Activated T-helper 17 cell treated with anti-CD3 and anti-CD28 coated beads, Interleukin-2, amount 50 U/mL, for 72 hours (primary cell): Measurements from ENCODE around the gene TSC22D4. TPM values are rescaled to one million over a fixed set of nuclear protein-coding genes. Genes with fewer than 3 reads are reported as not detected.
"Not testable (repeated sequence)": the region's sequence is repeated elsewhere in the genome, so short reads cannot be mapped to it uniquely, and the experiment has no call there.

Source experiments
- ATAC-seq: fragments of 150-1000 bp; cut with Tn5 transposase; replicated peaks from 2 replicates; pipeline ENCODE4 v1.10.0; 2021; ENCODE audit warnings: mild to moderate bottlenecking, moderate library complexity
- H3K27ac Mint-ChIP-seq: one replicate; pipeline ENCODE4 v1.8.0; 2022; ENCODE audit warnings: mixed read lengths
- H3K27me3 Mint-ChIP-seq: one replicate; pipeline ENCODE4 v1.8.0; 2022; ENCODE audit warnings: mixed read lengths
- H3K36me3 Mint-ChIP-seq: one replicate; pipeline ENCODE4 v1.8.0; 2022; ENCODE audit warnings: low read depth, mild to moderate bottlenecking, mixed read lengths
- H3K4me1 Mint-ChIP-seq: one replicate; pipeline ENCODE4 v1.8.0; 2022; ENCODE audit warnings: mixed read lengths
- H3K4me3 Mint-ChIP-seq: one replicate; pipeline ENCODE4 v1.8.0; 2022; ENCODE audit warnings: mild to moderate bottlenecking, mixed read lengths
- H3K9me3 Mint-ChIP-seq: one replicate; pipeline ENCODE4 v1.8.0; 2022; ENCODE audit warnings: mixed read lengths
- total RNA-seq, 2 donors: library from RNA; stranded (reverse); gene quantifications; one replicate each; pipeline ENCODE4 v1.2.3, GENCODE V29; 2022

Gene TSC22D4
- total RNA-seq, 2 donors from 2014 or later, result 88.5 to 163 TPM

DNA sequence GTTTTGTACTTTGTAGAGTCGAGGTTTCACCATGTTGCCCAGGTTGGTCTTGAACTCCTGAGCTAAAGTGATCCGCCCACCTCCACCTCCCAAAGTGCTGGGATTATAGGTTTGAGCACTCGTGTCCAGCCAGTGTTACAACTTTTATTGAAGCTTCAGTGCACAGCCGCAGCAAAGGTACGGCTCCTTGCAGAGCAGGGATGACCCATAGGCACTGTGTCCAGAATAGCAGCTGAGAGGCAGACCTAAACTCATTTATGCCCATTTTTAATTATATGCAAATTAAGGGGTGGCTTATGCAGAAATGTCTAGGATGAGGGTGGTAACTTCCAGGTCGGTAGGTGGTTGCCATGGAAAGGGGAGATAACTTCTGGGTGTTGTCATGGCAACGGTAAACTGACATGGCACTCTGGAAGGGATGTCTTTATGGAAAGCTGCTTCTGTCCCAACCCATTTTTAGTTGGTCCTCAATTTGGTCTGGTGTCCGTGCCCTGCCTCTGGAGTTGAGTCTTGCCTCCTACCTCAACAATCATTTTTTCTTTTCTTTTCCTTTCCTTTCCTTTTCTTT is 27.4 kb upstream of the TSC22D4 start:
- no peak overlapping the region for H3K4me3 Mint-ChIP-seq
- no peak overlapping the region for H3K27ac Mint-ChIP-seq
- ATAC-seq, result no peak
- H3K36me3 Mint-ChIP-seq, result no peaks in the 10 kb centered on the region
- no peaks in the 10 kb centered on the region for H3K4me1 Mint-ChIP-seq
- no peaks in the 10 kb centered on the region for H3K27me3 Mint-ChIP-seq
- H3K9me3 Mint-ChIP-seq, result no peaks in the 10 kb centered on the region

DNA sequence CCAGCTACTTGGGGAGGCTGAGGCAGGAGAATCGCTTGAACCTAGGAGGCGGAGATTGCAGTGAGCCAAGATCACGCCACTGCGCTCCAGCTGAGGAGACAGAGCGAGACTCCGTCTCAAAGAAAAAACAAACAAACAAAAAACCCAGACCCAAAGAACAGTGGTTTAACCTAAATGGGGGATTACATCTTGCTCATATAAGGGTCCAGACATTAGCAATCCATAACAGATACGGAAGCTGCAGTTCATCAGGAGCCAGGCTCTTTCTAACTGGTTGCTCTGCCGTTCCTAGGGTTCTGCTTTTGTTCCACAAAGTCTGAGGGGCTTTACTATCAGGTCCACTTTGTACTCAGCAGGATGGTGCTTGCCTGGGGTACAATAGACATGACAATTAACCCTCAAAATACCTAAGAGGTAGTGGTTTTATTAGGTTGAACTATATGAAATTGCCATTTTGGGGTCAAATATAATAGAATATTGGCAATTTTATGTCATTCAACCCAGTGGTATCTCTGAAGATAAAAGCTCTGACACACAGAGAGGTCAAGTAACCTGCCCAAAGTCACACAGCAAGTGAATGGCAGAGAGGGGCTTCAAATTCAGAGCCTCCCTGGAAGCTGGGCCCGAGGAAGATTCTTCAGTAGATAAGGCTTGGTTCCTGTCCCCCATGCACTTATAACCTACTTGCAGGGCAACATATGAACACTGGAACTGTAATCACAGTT is 26.0 kb upstream of the TSC22D4 start:
- no peak for ATAC-seq
- no peaks in the 10 kb centered on the region for H3K27me3 Mint-ChIP-seq
- H3K9me3 Mint-ChIP-seq, result no peaks in the 10 kb centered on the region
- H3K4me3 Mint-ChIP-seq, result no peak overlapping the region
- H3K36me3 Mint-ChIP-seq, result no peaks in the 10 kb centered on the region
- no peak overlapping the region for H3K27ac Mint-ChIP-seq
- H3K4me1 Mint-ChIP-seq, result no peaks in the 10 kb centered on the region

DNA sequence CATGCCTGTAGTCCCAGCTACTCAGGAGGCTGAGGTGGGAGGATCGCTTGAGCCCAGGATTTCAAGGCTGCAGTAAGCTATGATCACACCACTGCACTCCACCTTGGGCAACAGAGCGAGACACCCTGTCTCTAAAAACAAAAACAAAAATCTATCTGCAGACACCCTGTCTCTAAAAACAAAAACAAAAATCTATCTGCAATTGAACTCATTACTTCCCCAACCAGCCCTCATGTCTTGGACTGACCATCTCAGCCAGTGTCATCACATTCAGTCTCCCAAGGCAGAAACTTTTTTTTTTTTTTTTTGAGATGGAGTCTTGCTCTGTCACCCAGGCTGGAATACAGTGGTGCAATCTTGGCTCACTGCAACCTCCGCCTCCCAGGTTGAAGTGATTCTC is 25.0 kb upstream of the TSC22D4 start:
- H3K27me3 Mint-ChIP-seq, H3K4me1 Mint-ChIP-seq, H3K4me3 Mint-ChIP-seq, H3K36me3 Mint-ChIP-seq, H3K9me3 Mint-ChIP-seq, ATAC-seq, H3K27ac Mint-ChIP-seq: not testable (repeated sequence)

DNA sequence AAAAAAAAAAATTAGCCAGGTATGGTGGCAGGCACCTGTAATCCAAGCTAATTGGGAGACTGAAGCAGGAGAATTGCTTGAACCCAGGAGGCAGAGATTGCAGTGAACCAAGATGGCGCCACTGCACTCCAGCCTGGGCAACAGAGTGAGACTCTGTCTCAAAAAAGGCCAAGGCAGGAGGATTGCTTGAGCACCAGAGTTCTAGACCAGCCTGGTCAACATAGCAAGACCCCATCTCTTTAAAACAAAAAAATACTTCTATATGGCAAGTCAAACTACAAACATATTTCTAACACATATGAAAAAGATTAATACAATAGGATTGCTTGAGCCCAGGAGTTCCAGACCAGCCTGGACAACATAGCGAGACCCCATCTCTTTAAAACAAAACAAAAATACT is 21.7 kb upstream of the TSC22D4 start:
- not testable (repeated sequence) for H3K27me3 Mint-ChIP-seq, H3K4me1 Mint-ChIP-seq, H3K27ac Mint-ChIP-seq, H3K4me3 Mint-ChIP-seq, ATAC-seq, H3K36me3 Mint-ChIP-seq, H3K9me3 Mint-ChIP-seq

DNA sequence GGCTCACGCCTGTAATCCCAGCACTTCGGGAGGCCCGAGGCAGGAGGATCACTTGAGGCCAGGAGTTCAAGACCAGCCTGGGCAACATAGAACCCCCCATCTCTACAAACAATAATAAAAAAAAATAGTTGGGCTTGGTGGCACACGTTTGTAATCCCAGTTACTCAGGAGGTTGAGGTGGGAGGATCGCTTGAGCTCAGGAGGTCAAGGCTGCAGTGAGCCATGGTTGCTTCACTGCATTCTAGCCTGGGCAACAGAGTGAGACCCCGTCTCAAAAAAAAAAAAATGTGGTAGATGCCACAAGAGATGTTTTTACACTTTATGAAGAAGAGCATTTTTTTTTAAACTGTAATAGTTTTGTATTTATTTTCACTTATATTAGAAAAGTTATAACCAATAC is 17.5 kb upstream of the TSC22D4 start:
- H3K9me3 Mint-ChIP-seq, result no peaks in the 10 kb centered on the region
- H3K36me3 Mint-ChIP-seq, result no peaks in the 10 kb centered on the region
- H3K27me3 Mint-ChIP-seq, result no peaks in the 10 kb centered on the region
- no peaks in the 10 kb centered on the region for H3K4me1 Mint-ChIP-seq
- no peak overlapping the region for H3K27ac Mint-ChIP-seq
- ATAC-seq, result no peak
- H3K4me3 Mint-ChIP-seq, result no peak overlapping the region

DNA sequence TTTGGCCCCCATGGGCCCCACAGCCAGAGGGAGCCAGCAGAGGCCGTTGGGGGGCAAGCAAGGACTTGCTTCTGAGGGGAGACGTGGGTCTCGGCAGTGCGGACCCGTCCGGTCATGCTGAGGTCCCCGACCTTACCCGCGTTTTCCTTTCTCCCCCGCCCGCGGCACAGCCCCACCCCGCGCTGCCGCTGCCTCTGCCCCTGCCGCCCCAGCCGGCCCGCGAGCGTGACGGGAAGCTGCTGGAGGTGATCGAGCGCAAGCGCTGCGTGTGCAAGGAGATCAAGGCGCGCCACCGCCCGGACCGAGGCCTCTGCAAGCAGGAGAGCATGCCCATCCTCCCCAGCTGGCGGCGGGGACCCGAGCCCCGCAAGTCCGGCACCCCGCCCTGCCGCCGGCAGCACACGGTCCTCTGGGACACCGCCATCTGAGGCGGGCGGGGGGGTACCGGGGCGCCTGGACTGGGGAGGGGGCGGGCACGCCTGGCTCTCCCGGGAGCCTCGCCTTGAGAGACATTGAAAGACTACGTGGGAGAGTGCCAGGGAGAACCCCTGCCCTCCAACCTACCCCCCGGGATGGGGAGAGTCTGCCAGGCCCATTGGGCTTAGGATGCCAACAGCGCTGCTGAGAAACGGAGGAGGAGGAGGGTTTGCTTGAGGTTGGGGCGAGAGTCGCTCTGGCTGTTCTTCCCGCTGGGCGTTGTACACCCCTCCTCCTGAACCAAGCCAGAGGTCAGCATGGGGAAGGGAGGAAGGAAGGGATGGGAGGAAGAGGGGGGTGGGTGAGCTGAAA is 14.7 kb upstream of the TSC22D4 start:
- Mint-ChIP-seq H3K27ac (peak overlapping the region; percentile 28), H3K27me3 (no peaks in the 10 kb centered on the region), H3K9me3 (no peaks in the 10 kb centered on the region), H3K4me1 (no peaks in the 10 kb centered on the region), H3K36me3 (no peaks in the 10 kb centered on the region), H3K4me3 (peak overlapping the region; percentile 53)
- peak; percentile 89 for ATAC-seq

DNA sequence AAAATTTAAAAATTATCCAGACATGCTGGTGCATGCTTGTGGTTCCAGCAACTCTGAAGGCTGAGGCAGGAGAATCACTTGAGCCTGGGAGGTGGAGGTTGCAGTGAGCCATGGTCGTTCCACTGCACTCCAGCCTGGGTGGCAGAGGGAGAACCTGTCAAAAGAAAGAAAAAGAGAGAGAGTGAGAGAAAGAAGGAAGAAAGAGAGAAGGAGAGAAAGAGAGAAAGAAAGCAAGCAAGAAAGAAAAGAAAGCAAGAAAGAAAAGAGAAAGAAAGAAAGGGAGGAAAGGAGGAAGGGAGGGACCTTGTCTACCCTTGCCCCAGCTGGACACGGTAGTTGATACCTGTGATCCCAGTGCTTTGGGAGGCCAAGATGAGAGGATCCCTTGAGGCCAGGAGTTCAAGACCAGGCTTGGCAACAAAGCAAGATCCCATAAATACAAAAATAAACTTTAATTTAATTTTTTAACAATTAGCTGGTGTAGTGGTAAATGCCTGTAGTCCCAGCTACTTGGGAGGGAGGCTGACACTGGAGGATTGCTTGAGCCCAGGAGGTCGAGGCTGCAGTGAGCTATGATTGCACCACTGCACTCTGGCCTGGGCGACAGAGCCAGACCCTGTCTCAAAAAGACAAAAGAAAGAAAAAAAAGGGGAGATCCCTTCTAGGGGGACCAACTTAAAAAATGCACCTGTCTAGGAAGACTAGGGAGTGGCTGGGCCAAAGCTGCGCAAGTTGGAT is 13.9 kb upstream of the TSC22D4 start:
- Mint-ChIP-seq H3K4me3 (peak overlapping the region; percentile 53), H3K36me3 (no peaks in the 10 kb centered on the region), H3K4me1 (no peaks in the 10 kb centered on the region), H3K9me3 (no peaks in the 10 kb centered on the region), H3K27me3 (no peaks in the 10 kb centered on the region), H3K27ac (peak overlapping the region; percentile 28)
- ATAC-seq, result peak; percentile 10

DNA sequence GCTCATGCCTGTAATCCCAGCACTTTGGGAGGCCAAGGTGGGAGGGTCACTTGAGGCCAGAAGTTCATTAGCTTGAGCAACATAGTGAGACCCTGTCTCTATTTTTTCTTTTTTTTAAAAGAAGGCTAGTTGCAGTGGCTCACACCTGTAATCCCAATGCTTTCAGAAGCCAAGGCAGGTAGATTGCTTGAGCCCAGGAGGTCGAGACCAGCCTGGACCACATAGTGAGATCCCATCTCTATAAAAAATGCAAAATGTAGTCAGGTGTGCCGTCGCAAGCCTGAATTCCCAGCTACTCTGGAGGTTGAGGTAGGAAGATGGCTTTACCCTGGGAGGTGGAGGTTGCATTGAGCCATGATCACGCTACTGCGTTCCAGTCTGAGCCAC is 12.2 kb upstream of the TSC22D4 start:
- H3K27me3 Mint-ChIP-seq, result no peaks in the 10 kb centered on the region
- no peaks in the 10 kb centered on the region for H3K9me3 Mint-ChIP-seq
- H3K4me3 Mint-ChIP-seq, result no peak overlapping the region
- no peaks in the 10 kb centered on the region for H3K4me1 Mint-ChIP-seq
- H3K36me3 Mint-ChIP-seq, result no peaks in the 10 kb centered on the region
- ATAC-seq, result no peak
- no peak overlapping the region for H3K27ac Mint-ChIP-seq

DNA sequence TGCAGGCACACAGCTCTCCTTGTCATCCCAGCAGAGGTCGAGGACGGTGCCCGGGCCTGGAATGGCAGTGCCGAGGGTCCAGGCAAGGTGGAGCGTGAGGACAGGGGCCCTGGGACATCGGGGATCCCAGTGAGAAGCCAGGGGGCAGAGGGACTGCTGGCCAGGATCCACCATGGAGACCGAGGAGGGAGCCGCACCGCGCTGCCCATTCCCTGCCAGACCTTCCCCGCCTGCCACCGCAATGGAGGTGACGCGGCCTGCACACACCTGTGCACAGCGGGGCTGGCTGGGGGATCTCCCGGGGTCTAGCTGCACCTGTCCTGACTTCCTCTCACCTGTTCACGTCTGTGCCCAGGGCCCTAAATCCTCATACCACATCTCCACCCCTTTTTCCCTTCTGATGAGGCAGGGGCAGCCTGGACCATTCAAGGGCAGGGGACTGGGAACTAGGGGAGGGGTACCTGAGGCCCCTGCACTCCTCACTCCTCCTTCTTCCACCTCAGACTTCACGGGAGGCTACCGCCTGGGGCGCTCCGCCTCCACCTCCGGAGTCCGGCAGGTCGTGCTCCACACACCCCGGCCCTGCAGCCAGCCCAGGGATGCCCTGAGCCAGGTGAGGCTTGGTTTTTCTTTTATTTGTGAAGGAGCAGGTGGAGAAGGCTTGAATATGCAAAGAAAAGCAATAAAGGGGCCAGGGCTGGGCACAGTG is 11.6 kb upstream of the TSC22D4 start:
- H3K27ac Mint-ChIP-seq, result no peak overlapping the region
- ATAC-seq, result no peak
- no peaks in the 10 kb centered on the region for H3K9me3 Mint-ChIP-seq
- no peak overlapping the region for H3K4me3 Mint-ChIP-seq
- no peaks in the 10 kb centered on the region for H3K36me3 Mint-ChIP-seq
- H3K4me1 Mint-ChIP-seq, result no peaks in the 10 kb centered on the region
- no peaks in the 10 kb centered on the region for H3K27me3 Mint-ChIP-seq

DNA sequence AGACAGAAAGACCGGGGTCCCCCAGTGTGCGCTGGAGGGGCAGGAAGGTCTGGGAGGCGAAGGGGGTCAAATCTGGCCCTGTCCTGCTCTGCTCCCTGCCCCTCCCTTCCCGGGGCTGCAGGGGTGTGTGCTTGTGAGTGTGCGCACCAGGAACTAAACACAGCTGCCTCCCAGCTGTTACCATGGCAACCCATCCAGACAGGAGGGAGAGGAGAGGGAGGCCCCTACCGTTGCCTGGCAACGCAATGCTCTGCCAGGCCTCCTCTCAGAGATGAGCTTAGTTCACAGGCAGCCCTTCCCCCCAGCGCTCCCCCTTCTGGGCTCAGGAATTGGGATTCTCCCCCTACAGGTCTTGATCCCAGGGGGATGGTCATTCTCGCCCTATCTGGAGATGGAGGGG is 10.8 kb upstream of the TSC22D4 start:
- H3K4me3 Mint-ChIP-seq, result no peak overlapping the region
- no peaks in the 10 kb centered on the region for H3K36me3 Mint-ChIP-seq
- peak; percentile 27 for ATAC-seq
- H3K4me1 Mint-ChIP-seq, result no peaks in the 10 kb centered on the region
- no peak overlapping the region for H3K27ac Mint-ChIP-seq
- H3K9me3 Mint-ChIP-seq, result no peaks in the 10 kb centered on the region
- no peaks in the 10 kb centered on the region for H3K27me3 Mint-ChIP-seq

DNA sequence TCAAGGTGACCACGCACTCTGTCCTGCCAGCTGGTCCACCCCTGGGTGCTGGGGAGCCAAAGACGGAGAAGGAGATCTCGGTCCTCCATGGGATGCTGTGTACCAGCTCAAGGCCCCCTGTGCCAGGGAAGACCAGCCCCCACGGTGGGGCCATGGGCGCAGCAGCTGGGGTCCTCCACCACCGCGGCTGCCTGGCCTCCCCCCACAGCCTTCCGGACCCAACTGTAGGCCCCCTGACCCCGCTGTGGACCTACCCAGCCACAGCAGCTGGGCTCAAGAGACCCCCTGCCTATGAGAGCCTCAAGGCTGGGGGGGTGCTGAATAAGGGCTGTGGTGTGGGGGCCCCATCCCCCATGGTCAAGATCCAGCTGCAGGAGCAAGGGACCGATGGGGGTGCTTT is 10.1 kb upstream of the TSC22D4 start:
- Mint-ChIP-seq H3K27me3 (no peaks in the 10 kb centered on the region), H3K9me3 (no peaks in the 10 kb centered on the region), H3K4me3 (no peak overlapping the region), H3K27ac (no peak overlapping the region), H3K4me1 (no peaks in the 10 kb centered on the region), H3K36me3 (no peaks in the 10 kb centered on the region)
- no peak for ATAC-seq

DNA sequence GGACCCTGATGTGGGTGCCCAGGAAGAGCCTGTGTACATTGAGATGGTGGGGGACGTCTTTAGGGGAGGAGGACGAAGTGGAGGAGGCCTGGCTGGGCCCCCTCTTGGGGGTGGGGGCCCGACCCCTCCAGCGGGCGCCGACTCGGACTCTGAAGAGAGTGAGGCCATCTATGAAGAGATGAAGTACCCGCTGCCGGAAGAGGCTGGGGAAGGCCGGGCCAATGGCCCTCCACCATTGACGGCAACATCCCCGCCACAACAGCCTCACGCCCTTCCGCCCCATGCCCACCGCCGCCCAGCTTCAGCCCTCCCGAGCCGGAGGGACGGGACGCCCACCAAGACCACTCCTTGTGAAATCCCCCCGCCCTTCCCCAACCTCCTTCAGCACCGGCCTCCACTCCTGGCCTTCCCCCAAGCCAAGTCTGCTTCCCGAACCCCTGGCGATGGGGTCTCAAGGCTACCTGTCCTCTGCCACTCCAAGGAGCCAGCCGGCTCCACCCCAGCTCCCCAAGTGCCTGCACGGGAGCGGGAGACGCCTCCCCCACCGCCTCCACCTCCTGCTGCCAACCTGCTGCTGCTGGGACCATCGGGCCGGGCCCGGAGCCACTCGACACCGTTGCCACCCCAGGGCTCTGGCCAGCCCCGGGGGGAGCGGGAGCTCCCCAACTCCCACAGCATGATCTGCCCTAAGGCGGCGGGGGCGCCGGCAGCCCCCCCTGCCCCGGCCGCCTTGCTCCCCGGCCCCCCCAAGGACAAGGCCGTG is 9.5 kb upstream of the TSC22D4 start:
- ATAC-seq, result no peak
- no peaks in the 10 kb centered on the region for H3K9me3 Mint-ChIP-seq

DNA sequence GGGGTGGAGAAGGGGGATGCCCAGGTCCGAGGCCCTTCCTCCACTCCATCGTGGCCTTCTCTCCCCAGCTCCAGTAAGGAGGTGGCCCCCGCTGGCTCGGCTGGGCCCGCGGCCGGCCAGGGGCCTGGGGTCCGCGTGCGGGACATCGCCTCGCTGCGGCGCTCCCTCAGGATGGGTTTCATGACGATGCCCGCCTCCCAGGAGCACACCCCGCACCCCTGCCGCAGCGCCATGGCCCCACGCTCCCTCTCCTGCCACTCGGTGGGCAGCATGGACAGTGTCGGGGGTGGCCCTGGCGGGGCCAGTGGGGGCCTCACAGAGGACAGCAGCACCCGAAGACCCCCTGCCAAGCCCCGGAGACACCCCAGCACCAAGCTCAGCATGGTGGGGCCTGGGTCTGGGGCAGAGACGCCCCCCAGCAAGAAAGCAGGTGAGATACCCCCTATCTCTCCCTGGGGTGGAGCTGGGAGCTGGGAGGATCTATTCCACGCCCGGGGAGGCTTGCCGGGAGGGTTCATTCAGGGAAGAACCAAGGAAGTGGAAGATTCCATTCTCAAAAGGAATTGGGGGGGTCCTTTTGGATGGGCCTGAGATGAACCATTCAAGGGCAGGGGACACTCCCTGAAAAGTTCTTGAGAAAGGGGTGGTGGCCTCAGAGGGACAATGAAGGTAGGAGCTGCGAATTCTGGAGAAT is 7.9 kb upstream of the TSC22D4 start:
- H3K27me3 Mint-ChIP-seq, result no peaks in the 10 kb centered on the region
- H3K9me3 Mint-ChIP-seq, result no peaks in the 10 kb centered on the region
- peaks cover 4% of the 10 kb centered on the region for H3K4me1 Mint-ChIP-seq
- no peak for ATAC-seq
- no peak overlapping the region for H3K27ac Mint-ChIP-seq
- H3K4me3 Mint-ChIP-seq, result no peak overlapping the region
- H3K36me3 Mint-ChIP-seq, result no peaks in the 10 kb centered on the region

More for the DNA sequence above, 9.5 kb upstream of the TSC22D4 start:
- Mint-ChIP-seq H3K4me1 (no peaks in the 10 kb centered on the region), H3K36me3 (no peaks in the 10 kb centered on the region), H3K27ac (no peak overlapping the region), H3K27me3 (no peaks in the 10 kb centered on the region), H3K4me3 (no peak overlapping the region)
